IPS-NIHi11 (cell line): Measurements from ENCODE around the gene RAPGEF6.
"Not testable (repeated sequence)": the region's sequence is repeated elsewhere in the genome, so short reads cannot be mapped to it uniquely, and the experiment has no call there.

Source experiments
- DNase-seq: peaks from one replicate; pipeline ENCODE4 v3.0.0; 2012; ENCODE audit warnings: mixed read lengths, low spot score

RAPGEF6 gene

GRCh38 chr5:131430794-131431193 is 204.2 kb downstream of the RAPGEF6 start:
- no peak for DNase-seq

- DNase-seq: no peak
These were observed 209.0 kb downstream of the RAPGEF6 start for GRCh38 chr5:131426011-131426410.

GRCh38 chr5:131423056-131423455 is 212.0 kb downstream of the RAPGEF6 start:
- DNase-seq: peak; percentile 37

- no peak for DNase-seq
These were observed 215.2 kb downstream of the RAPGEF6 start for GRCh38 chr5:131419877-131420276.

- no peak for DNase-seq
These were observed 216.2 kb downstream of the RAPGEF6 start for GRCh38 chr5:131418846-131419245.

GRCh38 chr5:131417240-131417869 is 217.7 kb downstream of the RAPGEF6 start:
- peak; percentile 74 for DNase-seq

- no peak for DNase-seq
These were observed 218.3 kb downstream of the RAPGEF6 start for GRCh38 chr5:131416729-131417128.

GRCh38 chr5:131413605-131414559 is 221.1 kb downstream of the RAPGEF6 start:
- no peak for DNase-seq

- no peak for DNase-seq
These were observed 227.9 kb downstream of the RAPGEF6 start for GRCh38 chr5:131406975-131407638.

GRCh38 chr5:131406076-131406475 is 229.0 kb downstream of the RAPGEF6 start:
- DNase-seq: no peak

- DNase-seq: no peak
These were observed 229.4 kb downstream of the RAPGEF6 start for GRCh38 chr5:131405674-131406073.

GRCh38 chr5:131400585-131400984 is 234.4 kb downstream of the RAPGEF6 start:
- DNase-seq: no peak

- DNase-seq: not testable (repeated sequence)
These were observed 236.0 kb downstream of the RAPGEF6 start for GRCh38 chr5:131399007-131399406.

GRCh38 chr5:131396630-131397273 is 238.3 kb downstream of the RAPGEF6 start:
- no peak for DNase-seq

- DNase-seq: no peak
These were observed 239.0 kb downstream of the RAPGEF6 start for GRCh38 chr5:131396015-131396414.

GRCh38 chr5:131394128-131394527 is 240.9 kb downstream of the RAPGEF6 start:
- no peak for DNase-seq

- no peak for DNase-seq
These were observed 241.5 kb downstream of the RAPGEF6 start for GRCh38 chr5:131393498-131393968.

- no peak for DNase-seq
These were observed 242.4 kb downstream of the RAPGEF6 start for GRCh38 chr5:131392466-131393095.

- no peak for DNase-seq
These were observed 245.2 kb downstream of the RAPGEF6 start for GRCh38 chr5:131389869-131390265.

GRCh38 chr5:131389096-131389868 is 245.7 kb downstream of the RAPGEF6 start:
- no peak for DNase-seq

- no peak for DNase-seq
These were observed 247.8 kb downstream of the RAPGEF6 start for GRCh38 chr5:131387255-131387654.
